ENCODE data around the gene CACNB1.
"Not testable (repeated sequence)": the region's sequence is repeated elsewhere in the genome, so short reads cannot be mapped to it uniquely, and the experiment has no call there.

The CACNB1 gene

GRCh38 chr17:39130205-39130604 lies 67.3 kb downstream of the CACNB1 start:
- no peak overlapping the region for H2AK5ac ChIP-seq (ENCODE audit: low read length)
- H3K9me3 ChIP-seq (ENCODE audit: insufficient read depth, low read depth, low read length), result peaks cover 3% of the 10 kb centered on the region
- DNase-seq, result no peak
- no peak overlapping the region for H3K14ac ChIP-seq (ENCODE audit: low read length)
- no peaks in the 10 kb centered on the region for H3K36me3 ChIP-seq (ENCODE audit: control insufficient read depth in 1 of 2, insufficient read depth in 2 of 2, low read length in 2 of 2)
- H3K4me3 ChIP-seq (ENCODE audit: low read depth, low read length), result no peak overlapping the region
- peaks cover 0 to 3% of the 10 kb centered on the region in 2 experiments for H3K4me1 ChIP-seq (ENCODE audit: control insufficient read depth in 1 of 2, insufficient read depth in 2 of 2, low read length in 2 of 2)
- no peak overlapping the region for H3K4me2 ChIP-seq (ENCODE audit: low read length)
- H4K91ac ChIP-seq (ENCODE audit: low read depth, low read length), result no peak overlapping the region
- H3K79me1 ChIP-seq (ENCODE audit: low read length), result no peaks in the 10 kb centered on the region
- no peak overlapping the region for H3K18ac ChIP-seq (ENCODE audit: low read length)
- no peak overlapping the region for H4K12ac ChIP-seq (ENCODE audit: low read depth, low read length)
- no peak overlapping the region for H3K9ac ChIP-seq (ENCODE audit: low read length)
- no peak overlapping the region for H4K8ac ChIP-seq (ENCODE audit: low read depth, low read length)
- H3K27me3 ChIP-seq (ENCODE audit: insufficient read depth, low read length), result no peaks in the 10 kb centered on the region
- no peak overlapping the region for H2BK120ac ChIP-seq (ENCODE audit: insufficient read depth, low read length, poor library complexity)
- no peak overlapping the region for H3K27ac ChIP-seq (ENCODE audit: low read depth, low read length)
- no peak overlapping the region for H2BK5ac ChIP-seq (ENCODE audit: low read depth, low read length, poor library complexity)
- H3K4ac ChIP-seq (ENCODE audit: low read depth, low read length), result no peak overlapping the region
- no peak overlapping the region for H3K23ac ChIP-seq (ENCODE audit: low read length)
- H2BK12ac ChIP-seq (ENCODE audit: low read length), result no peak overlapping the region
- H2AFZ ChIP-seq (ENCODE audit: insufficient read depth, low read length, poor library complexity), result no peak overlapping the region
- WGBS (ENCODE audit: extremely low coverage, insufficient coverage, insufficient read length), result no CpG with 5 or more reads among the region's 3 CpGs
- no peaks in the 10 kb centered on the region for H3K79me2 ChIP-seq (ENCODE audit: control insufficient read depth, insufficient read depth, low read length, poor library complexity)

DNA sequence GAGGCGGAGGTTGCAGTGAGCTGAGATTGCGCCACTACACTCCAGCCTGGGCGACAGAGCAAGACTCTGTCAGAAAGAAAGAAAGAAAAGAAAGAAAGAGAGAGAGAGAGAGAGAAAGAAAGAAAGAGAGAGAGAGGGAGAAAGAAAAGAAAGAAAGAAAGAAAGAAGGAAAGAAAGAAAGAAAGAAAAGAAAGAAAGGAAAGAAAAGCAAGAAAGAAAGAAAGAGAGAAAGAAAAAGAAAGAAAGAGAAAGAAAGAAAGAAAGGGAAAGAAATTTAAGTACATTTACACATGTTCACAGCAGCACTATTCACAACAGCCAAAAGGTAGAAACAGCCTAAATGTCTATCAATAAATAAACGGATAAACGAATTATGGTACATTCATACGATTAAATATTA lies 67.9 kb downstream of the CACNB1 start:
- not testable (repeated sequence) for H2BK12ac ChIP-seq (ENCODE audit: low read length); H3K4me2 ChIP-seq (ENCODE audit: low read length); H3K14ac ChIP-seq (ENCODE audit: low read length); H3K79me1 ChIP-seq (ENCODE audit: low read length); H3K9ac ChIP-seq (ENCODE audit: low read length); H3K18ac ChIP-seq (ENCODE audit: low read length); H4K8ac ChIP-seq (ENCODE audit: low read depth, low read length); H3K36me3 ChIP-seq (ENCODE audit: control insufficient read depth in 1 of 2, insufficient read depth in 2 of 2, low read length in 2 of 2); H3K27me3 ChIP-seq (ENCODE audit: insufficient read depth, low read length); H2BK120ac ChIP-seq (ENCODE audit: insufficient read depth, low read length, poor library complexity); H2BK5ac ChIP-seq (ENCODE audit: low read depth, low read length, poor library complexity); H3K4me1 ChIP-seq (ENCODE audit: control insufficient read depth in 1 of 2, insufficient read depth in 2 of 2, low read length in 2 of 2); H3K9me3 ChIP-seq (ENCODE audit: insufficient read depth, low read depth, low read length); H3K27ac ChIP-seq (ENCODE audit: low read depth, low read length); DNase-seq; H3K23ac ChIP-seq (ENCODE audit: low read length); H3K4ac ChIP-seq (ENCODE audit: low read depth, low read length); H2AFZ ChIP-seq (ENCODE audit: insufficient read depth, low read length, poor library complexity); H3K79me2 ChIP-seq (ENCODE audit: control insufficient read depth, insufficient read depth, low read length, poor library complexity); H4K91ac ChIP-seq (ENCODE audit: low read depth, low read length); H2AK5ac ChIP-seq (ENCODE audit: low read length); H4K12ac ChIP-seq (ENCODE audit: low read depth, low read length); H3K4me3 ChIP-seq (ENCODE audit: low read depth, low read length)
- no CpG with 5 or more reads among the region's 6 CpGs for WGBS (ENCODE audit: extremely low coverage, insufficient coverage, insufficient read length)

GRCh38 chr17:39126436-39126835 lies 71.0 kb downstream of the CACNB1 start:
- no peak overlapping the region for H4K8ac ChIP-seq (ENCODE audit: low read depth, low read length)
- no peak overlapping the region for H2BK12ac ChIP-seq (ENCODE audit: low read length)
- no CpG with 5 or more reads among the region's 6 CpGs for WGBS (ENCODE audit: extremely low coverage, insufficient coverage, insufficient read length)
- H3K18ac ChIP-seq (ENCODE audit: low read length), result no peak overlapping the region
- H2AFZ ChIP-seq (ENCODE audit: insufficient read depth, low read length, poor library complexity), result no peak overlapping the region
- H3K9me3 ChIP-seq (ENCODE audit: insufficient read depth, low read depth, low read length), result no peaks in the 10 kb centered on the region
- no peak overlapping the region for H3K14ac ChIP-seq (ENCODE audit: low read length)
- H3K36me3 ChIP-seq (ENCODE audit: control insufficient read depth in 1 of 2, insufficient read depth in 2 of 2, low read length in 2 of 2), result no peaks in the 10 kb centered on the region
- no peak overlapping the region for H3K23ac ChIP-seq (ENCODE audit: low read length)
- no peak overlapping the region for H3K4me2 ChIP-seq (ENCODE audit: low read length)
- no peak overlapping the region for H4K91ac ChIP-seq (ENCODE audit: low read depth, low read length)
- no peaks in the 10 kb centered on the region for H3K27me3 ChIP-seq (ENCODE audit: insufficient read depth, low read length)
- H3K27ac ChIP-seq (ENCODE audit: low read depth, low read length), result no peak overlapping the region
- no peak overlapping the region for H3K4ac ChIP-seq (ENCODE audit: low read depth, low read length)
- H2BK5ac ChIP-seq (ENCODE audit: low read depth, low read length, poor library complexity), result no peak overlapping the region
- H3K4me1 ChIP-seq (ENCODE audit: control insufficient read depth in 1 of 2, insufficient read depth in 2 of 2, low read length in 2 of 2), result no peaks in the 10 kb centered on the region
- no peak for DNase-seq
- no peaks in the 10 kb centered on the region for H3K79me2 ChIP-seq (ENCODE audit: control insufficient read depth, insufficient read depth, low read length, poor library complexity)
- no peak overlapping the region for H3K9ac ChIP-seq (ENCODE audit: low read length)
- H2AK5ac ChIP-seq (ENCODE audit: low read length), result no peak overlapping the region
- no peak overlapping the region for H2BK120ac ChIP-seq (ENCODE audit: insufficient read depth, low read length, poor library complexity)
- no peaks in the 10 kb centered on the region for H3K79me1 ChIP-seq (ENCODE audit: low read length)
- H4K12ac ChIP-seq (ENCODE audit: low read depth, low read length), result no peak overlapping the region
- H3K4me3 ChIP-seq (ENCODE audit: low read depth, low read length), result no peak overlapping the region

GRCh38 chr17:39125143-39125875 lies 72.2 kb downstream of the CACNB1 start:
- Histone ChIP-seq H3K18ac (ENCODE audit: low read length) (no peak overlapping the region), H3K79me1 (ENCODE audit: low read length) (no peaks in the 10 kb centered on the region), H3K23ac (ENCODE audit: low read length) (no peak overlapping the region), H2BK5ac (ENCODE audit: low read depth, low read length, poor library complexity) (no peak overlapping the region), H4K12ac (ENCODE audit: low read depth, low read length) (no peak overlapping the region), H3K9me3 (ENCODE audit: insufficient read depth, low read depth, low read length) (no peaks in the 10 kb centered on the region), H2BK12ac (ENCODE audit: low read length) (no peak overlapping the region), H3K14ac (ENCODE audit: low read length) (no peak overlapping the region), H3K4me3 (ENCODE audit: low read depth, low read length) (no peak overlapping the region), H3K4ac (ENCODE audit: low read depth, low read length) (no peak overlapping the region), H3K36me3 (ENCODE audit: control insufficient read depth in 1 of 2, insufficient read depth in 2 of 2, low read length in 2 of 2) (no peaks in the 10 kb centered on the region), H3K27ac (ENCODE audit: low read depth, low read length) (no peak overlapping the region), H2BK120ac (ENCODE audit: insufficient read depth, low read length, poor library complexity) (no peak overlapping the region), H3K4me2 (ENCODE audit: low read length) (no peak overlapping the region), H3K79me2 (ENCODE audit: control insufficient read depth, insufficient read depth, low read length, poor library complexity) (no peaks in the 10 kb centered on the region), H2AFZ (ENCODE audit: insufficient read depth, low read length, poor library complexity) (no peak overlapping the region), H3K4me1 (ENCODE audit: control insufficient read depth in 1 of 2, insufficient read depth in 2 of 2, low read length in 2 of 2) (no peaks in the 10 kb centered on the region), H2AK5ac (ENCODE audit: low read length) (no peak overlapping the region), H3K27me3 (ENCODE audit: insufficient read depth, low read length) (no peaks in the 10 kb centered on the region), H3K9ac (ENCODE audit: low read length) (no peak overlapping the region), H4K91ac (ENCODE audit: low read depth, low read length) (no peak overlapping the region), H4K8ac (ENCODE audit: low read depth, low read length) (no peak overlapping the region)
- no peak for DNase-seq
- WGBS (ENCODE audit: extremely low coverage, insufficient coverage, insufficient read length), result no CpG with 5 or more reads among the region's 2 CpGs
